ENCODE results near the gene CNGB1.

CNGB1 gene

DNA sequence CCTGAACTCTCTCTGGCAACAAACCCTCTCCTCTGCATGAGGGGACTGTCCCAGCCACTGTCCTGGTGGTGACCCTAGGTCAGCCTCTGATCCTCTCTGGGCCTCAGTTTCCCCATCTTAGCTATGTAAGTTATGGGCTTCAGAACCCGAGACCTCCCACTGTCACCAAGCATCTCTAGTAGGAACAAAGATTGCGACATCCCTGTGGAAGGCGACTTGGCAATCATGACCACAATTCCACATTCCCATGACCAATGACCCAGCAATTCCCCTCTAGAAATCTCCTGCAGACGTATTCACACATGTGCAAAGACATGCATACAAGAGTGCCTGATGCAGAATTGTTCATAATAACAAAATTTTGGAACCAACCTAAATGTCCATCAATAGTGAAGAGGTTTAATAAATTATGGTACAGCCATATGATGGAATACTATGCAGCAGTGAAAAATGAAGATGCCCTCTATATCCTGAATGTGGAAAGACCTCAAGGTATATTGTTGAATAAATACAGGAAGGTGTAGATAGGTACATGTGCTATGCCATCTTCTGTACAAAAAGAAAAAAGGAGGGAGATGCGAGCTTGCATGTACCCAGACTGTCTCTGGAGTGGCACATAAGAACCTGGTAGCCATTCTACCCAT lies 21.2 kb downstream of the CNGB1 start:
- H3K4me3 ChIP-seq (ENCODE audit: low read depth, low read length, poor library complexity, severe bottlenecking), result no peak overlapping the region
- H4K20me1 ChIP-seq (ENCODE audit: insufficient read depth, low read length), result no peaks in the 10 kb centered on the region

DNA sequence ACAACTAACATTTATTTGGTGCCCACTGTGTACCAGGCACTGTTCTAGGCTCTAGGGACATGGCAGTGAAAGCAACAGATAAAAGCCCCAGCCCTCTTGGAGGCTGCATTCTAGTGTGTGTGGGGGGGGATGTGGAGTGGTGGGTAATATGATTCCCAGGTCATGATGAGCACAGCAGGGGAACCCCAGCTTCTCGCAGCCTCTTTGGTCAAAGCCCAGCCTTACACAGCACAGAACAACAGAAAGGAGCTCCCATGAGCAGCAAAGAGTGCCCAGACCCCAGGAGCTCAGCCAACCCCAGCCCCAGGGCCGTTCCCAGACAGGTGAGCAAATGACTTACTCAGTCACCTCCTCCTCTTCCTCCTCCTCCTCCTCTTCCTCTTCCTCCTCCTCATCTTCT lies 21.9 kb downstream of the CNGB1 start:
- Histone ChIP-seq H3K36me3 (ENCODE audit: insufficient read depth, low read length) (no peaks in the 10 kb centered on the region), H3F3A (ENCODE audit: insufficient read depth, low read length) (no peaks in the 10 kb centered on the region), H3K9me3 (ENCODE audit: low read length) (no peaks in the 10 kb centered on the region), H2AFZ (ENCODE audit: low read length) (no peak overlapping the region), H4K20me1 (ENCODE audit: insufficient read depth, low read length) (no peaks in the 10 kb centered on the region), H3K27me3 (ENCODE audit: insufficient read depth, low read length) (no peaks in the 10 kb centered on the region; the same call in 1 of the 2 replicates), H3K9ac (ENCODE audit: low read length) (no peak overlapping the region), H3K4me1 (ENCODE audit: insufficient read depth, low read length, severe bottlenecking) (no peaks in the 10 kb centered on the region), H3K4me3 (ENCODE audit: low read depth, low read length, poor library complexity, severe bottlenecking) (no peak overlapping the region), H3K79me2 (ENCODE audit: insufficient read depth, low read length) (no peaks in the 10 kb centered on the region), H3K9me2 (ENCODE audit: low read depth, low read length) (no peaks in the 10 kb centered on the region), H3K27ac (ENCODE audit: low read depth, low read length, poor library complexity, severe bottlenecking) (no peak overlapping the region), H3K4me2 (ENCODE audit: low read length) (no peak overlapping the region)
- TF ChIP-seq, protein P1, sequence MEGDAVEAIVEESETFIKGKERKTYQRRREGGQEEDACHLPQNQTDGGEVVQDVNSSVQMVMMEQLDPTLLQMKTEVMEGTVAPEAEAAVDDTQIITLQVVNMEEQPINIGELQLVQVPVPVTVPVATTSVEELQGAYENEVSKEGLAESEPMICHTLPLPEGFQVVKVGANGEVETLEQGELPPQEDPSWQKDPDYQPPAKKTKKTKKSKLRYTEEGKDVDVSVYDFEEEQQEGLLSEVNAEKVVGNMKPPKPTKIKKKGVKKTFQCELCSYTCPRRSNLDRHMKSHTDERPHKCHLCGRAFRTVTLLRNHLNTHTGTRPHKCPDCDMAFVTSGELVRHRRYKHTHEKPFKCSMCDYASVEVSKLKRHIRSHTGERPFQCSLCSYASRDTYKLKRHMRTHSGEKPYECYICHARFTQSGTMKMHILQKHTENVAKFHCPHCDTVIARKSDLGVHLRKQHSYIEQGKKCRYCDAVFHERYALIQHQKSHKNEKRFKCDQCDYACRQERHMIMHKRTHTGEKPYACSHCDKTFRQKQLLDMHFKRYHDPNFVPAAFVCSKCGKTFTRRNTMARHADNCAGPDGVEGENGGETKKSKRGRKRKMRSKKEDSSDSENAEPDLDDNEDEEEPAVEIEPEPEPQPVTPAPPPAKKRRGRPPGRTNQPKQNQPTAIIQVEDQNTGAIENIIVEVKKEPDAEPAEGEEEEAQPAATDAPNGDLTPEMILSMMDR (IDR thresholded peaks at IDR 0.05; ENCODE audit: low read length), result no peak
- TF ChIP-seq EZH2 (IDR thresholded peaks at IDR 0.05; ENCODE audit: borderline replicate concordance, low read length), result no peak

More for the DNA sequence above, 21.2 kb downstream of the CNGB1 start:
- Histone ChIP-seq H3K27me3 (ENCODE audit: insufficient read depth, low read length) (no peaks in the 10 kb centered on the region; the same call in 1 of the 2 replicates), H3K36me3 (ENCODE audit: insufficient read depth, low read length) (no peaks in the 10 kb centered on the region), H3K79me2 (ENCODE audit: insufficient read depth, low read length) (no peaks in the 10 kb centered on the region), H3K9me3 (ENCODE audit: low read length) (no peaks in the 10 kb centered on the region), H3K4me1 (ENCODE audit: insufficient read depth, low read length, severe bottlenecking) (no peaks in the 10 kb centered on the region), H3K9ac (ENCODE audit: low read length) (no peak overlapping the region), H3F3A (ENCODE audit: insufficient read depth, low read length) (no peaks in the 10 kb centered on the region), H3K27ac (ENCODE audit: low read depth, low read length, poor library complexity, severe bottlenecking) (no peak overlapping the region), H3K9me2 (ENCODE audit: low read depth, low read length) (no peaks in the 10 kb centered on the region), H2AFZ (ENCODE audit: low read length) (no peak overlapping the region), H3K4me2 (ENCODE audit: low read length) (no peak overlapping the region)
- TF ChIP-seq, protein P1 (IDR thresholded peaks at IDR 0.05; ENCODE audit: low read length), result no peak
- TF ChIP-seq EZH2 (IDR thresholded peaks at IDR 0.05; ENCODE audit: borderline replicate concordance, low read length), result no peak

DNA sequence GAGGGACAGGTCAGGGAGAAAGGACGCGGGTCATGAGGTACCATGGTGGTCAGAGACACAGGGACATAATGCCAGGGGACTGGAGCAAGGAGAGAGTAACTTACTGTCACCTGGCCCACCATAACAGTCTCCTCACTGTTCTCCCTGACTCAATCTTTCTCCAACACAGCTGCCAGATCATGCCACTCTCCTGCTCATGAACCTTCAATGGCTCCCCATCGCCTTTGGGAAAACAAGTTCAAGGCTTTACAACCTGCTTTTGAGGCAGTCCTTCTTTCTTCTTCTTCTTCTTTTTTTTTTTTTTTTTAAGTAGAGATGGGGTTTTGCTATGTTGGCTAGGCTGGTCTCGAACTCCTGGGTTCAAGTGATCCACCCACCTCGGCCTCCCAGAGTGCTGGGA lies 22.9 kb downstream of the CNGB1 start:
- Histone ChIP-seq H3K9me3 (ENCODE audit: low read length) (no peaks in the 10 kb centered on the region), H3K79me2 (ENCODE audit: insufficient read depth, low read length) (no peaks in the 10 kb centered on the region), H3K4me2 (ENCODE audit: low read length) (no peak overlapping the region), H3F3A (ENCODE audit: insufficient read depth, low read length) (no peaks in the 10 kb centered on the region), H3K27ac (ENCODE audit: low read depth, low read length, poor library complexity, severe bottlenecking) (no peak overlapping the region), H3K4me1 (ENCODE audit: insufficient read depth, low read length, severe bottlenecking) (no peaks in the 10 kb centered on the region), H2AFZ (ENCODE audit: low read length) (no peak overlapping the region), H3K27me3 (ENCODE audit: insufficient read depth, low read length) (no peaks in the 10 kb centered on the region; the same call in 1 of the 2 replicates), H3K36me3 (ENCODE audit: insufficient read depth, low read length) (no peaks in the 10 kb centered on the region), H3K4me3 (ENCODE audit: low read depth, low read length, poor library complexity, severe bottlenecking) (no peak overlapping the region), H4K20me1 (ENCODE audit: insufficient read depth, low read length) (no peaks in the 10 kb centered on the region), H3K9me2 (ENCODE audit: low read depth, low read length) (no peaks in the 10 kb centered on the region), H3K9ac (ENCODE audit: low read length) (no peak overlapping the region)
- TF ChIP-seq, protein P1 (IDR thresholded peaks at IDR 0.05; ENCODE audit: low read length), result no peak
- TF ChIP-seq EZH2 (IDR thresholded peaks at IDR 0.05; ENCODE audit: borderline replicate concordance, low read length), result no peak

Measured in OCI-LY1 (cell line).